Heart left ventricle (tissue), 16 donors: ENCODE data around the gene RABEP1. TPM values are rescaled to one million over a fixed set of nuclear protein-coding genes. Genes with fewer than 3 reads are reported as not detected.
"Not testable (repeated sequence)": the region's sequence is repeated elsewhere in the genome, so short reads cannot be mapped to it uniquely, and the experiment has no call there.

Experiments
- ATAC-seq, 4 donors: fragments of 200-7000 bp; cut with Tn5 transposase; one replicate each; pipeline ENCODE4 v1.9.1; 2020 to 2022; ENCODE audit warnings: moderate library complexity in 4 of 4, mild to moderate bottlenecking in 3 of 4, moderate number of reproducible peaks in 1 of 4
- DNase-seq, 5 donors: peaks; one replicate each; pipeline ENCODE4 v3.0.0-alpha.2; 2020
- H3K27ac ChIP-seq, 12 donors: fragments of 200-600 bp; sonication (generic) in 4 of 12; one replicate each; pipeline versions ENCODE4 v1.5.0 to v1.8.0; 2016 to 2022; ENCODE audit warnings: mild to moderate bottlenecking in 2 of 12
- H3K27me3 ChIP-seq, 9 donors: fragments of 200-600 bp; sonication (generic) in 2 of 9; one replicate each; pipeline versions ENCODE4 v1.5.1 to v1.8.0; 2016 to 2022; ENCODE audit warnings: mild to moderate bottlenecking in 3 of 9
- H3K36me3 ChIP-seq, 9 donors: fragments of 200-600 bp; sonication (generic) in 2 of 9; one replicate each; pipeline versions ENCODE4 v1.5.0 to v1.8.0; 2018 to 2022; ENCODE audit warnings: mild to moderate bottlenecking in 2 of 9
- H3K4me1 ChIP-seq, 12 donors: fragments of 200-600 bp; sonication (generic) in 4 of 12; one replicate each; pipeline versions ENCODE4 v1.5.0 to v1.8.0; 2016 to 2022; ENCODE audit warnings: mild to moderate bottlenecking in 3 of 12
- H3K4me3 ChIP-seq, 12 donors: fragments of 200-600 bp; sonication (generic) in 4 of 12; one replicate each; pipeline versions ENCODE4 v1.5.0 to v1.8.0; 2017 to 2022; ENCODE audit warnings: mild to moderate bottlenecking in 9 of 12, moderate library complexity in 4 of 12
- H3K9me3 ChIP-seq, 12 donors: fragments of 200-600 bp; sonication (generic) in 4 of 12; one replicate each; pipeline versions ENCODE4 v1.5.0 to v1.8.0; 2016 to 2022; ENCODE audit warnings: mild to moderate bottlenecking in 1 of 12
- CTCF ChIP-seq, 12 donors: fragments of 200-600 bp; sonication (generic) in 4 of 12; IDR thresholded peaks; one replicate each; pipeline versions ENCODE4 v1.5.0 to v1.8.0; 2018 to 2022; ENCODE audit warnings: antibody characterized with exemption in 12 of 12, mild to moderate bottlenecking in 5 of 12
- POLR2A ChIP-seq, 2 donors: fragments of 450-650 bp; IDR thresholded peaks; one replicate each; pipeline ENCODE4 v1.6.1; 2017; ENCODE audit warnings: antibody characterized with exemption in 2 of 2, mild to moderate bottlenecking in 2 of 2, moderate library complexity in 2 of 2
- WGBS, 4 donors: extraction: QIAGEN DNeasy Blood & Tissue Kit in 2 of 4; methylation state at CpG; one replicate each; pipeline versions ENCODE4 v1.1.5 to v1.1.7; 2013 to 2018; 5-methylcytosine and 5-hydroxymethylcytosine counted together
- intact Hi-C, 10 donors: fragments of 100-400 bp; cut with DNase I; formaldehyde crosslinking; loops; one replicate each; pipeline versions ENCODE4 v1.11.1 to v1.14.2; 2022
- polyA plus RNA-seq, 2 donors: library from polyadenylated mRNA; stranded (reverse); fragments of 200-250 nt; gene quantifications; one replicate each; pipeline ENCODE4 v1.2.3, GENCODE V29; 2013
- total RNA-seq, 9 donors: library from RNA; depleted of rRNA in 2 of 9; stranded (reverse); fragments of >200 nt in 2 of 9; fragmentation: NEBNext Ultra II Directional in 3 of 9; extraction: Animal tissue kit (Norgen Biotek cat#: 25700) in 3 of 9; gene quantifications; one replicate each; pipeline versions ENCODE4 v1.1.0 to v1.2.4, GENCODE V29; 2016 to 2023
- donor health status: ischemic (EF 13 %, LVEDD 7.1; RV severe dilation, severe dysfunction).
- donor health status: healthy with polysubstance abuse.
- donor health status: DM: no; HTN: yes; CAD: no.
- donor health status: DM: no; HTN: no; CAD: no.
- donor health status: ischemic (EF 25% LVEDD 6.9; RV normal size, moderate dysfunction).
- donor health status: ischemic (EF 25% LVEDD 5.7; RV mildly dilated, moderate dysfunction).
- donor health status: healthy.
- donor health status: DM: yes; HTN: yes; CAD: no.
- donor health status: ischemic (EF 35%, LVEDD 5.7; RV mildly dilated, moderate dysfunction).
- donor health status: nonischemic (EF 11% LVEDD 7.7; RV severe dilation, severe dysfunction).
- donor health status: DM: yes; HTN: yes; CAD: no.
- donor health status: PGD.
- donor health status: ischemic (EF 29% LVEDD 5.4; RV normal size, mild dysfunction).
- donor health status: nonischemic (EF 23%, LVEDD 6.1; RV moderate dilation, normal function).

RABEP1 gene
- total and polyA plus RNA-seq, 11 donors, result 23.5 to 70.4 (median 52.0) TPM

- no peak for TF ChIP-seq CTCF (IDR thresholded peaks at IDR 0.05)
- TF ChIP-seq POLR2A (IDR thresholded peaks at IDR 0.05), result no peak
- no peaks in the 10 kb centered on the region for H3K9me3 ChIP-seq
- DNase-seq (no peak), ATAC-seq (no peak)
- H3K27ac ChIP-seq, result peak overlapping the region in 1 of 12 donors; percentile 55
- no peak overlapping the region for H3K4me3 ChIP-seq
- H3K27me3 ChIP-seq, result no peaks in the 10 kb centered on the region
- H3K4me1 ChIP-seq, result peaks cover 0 to 30% (median under 1%) of the 10 kb centered on the region in 12 donors
- intact Hi-C loops, result loop anchor here in 1 of 10 donors (5.0 kb wide), 1 partner anchor 40 kb away; no protein-coding TSS in a partner anchor
- peaks cover 0 to 6% (median 0%) of the 10 kb centered on the region in 9 donors for H3K36me3 ChIP-seq
- 79 to 90% (median 83%) methylated on average over 3 of the region's 3 CpGs for WGBS, 4 donors
Observed at GRCh38 chr17:5236938-5237540, 45.0 kb upstream of the RABEP1 start.

GRCh38 chr17:5237541-5238016 lies 44.5 kb upstream of the RABEP1 start:
- Histone ChIP-seq H3K27me3 (no peaks in the 10 kb centered on the region), H3K4me3 (no peak overlapping the region), H3K9me3 (no peaks in the 10 kb centered on the region), H3K27ac (peak overlapping the region in 1 of 12 donors; percentile 55), H3K36me3 (peaks cover 0 to 6% (median 0%) of the 10 kb centered on the region in 9 donors), H3K4me1 (peaks cover 0 to 29% (median 3%) of the 10 kb centered on the region in 12 donors)
- DNase-seq (peak in 4 of 5 donors; percentile 36 to 51 (median 36)), ATAC-seq (peak in 3 of 4 donors; percentile 47 to 60 (median 51))
- WGBS, 4 donors, result 33 to 49% (median 37%) methylated on average over 6 of the region's 6 CpGs
- TF ChIP-seq POLR2A (IDR thresholded peaks at IDR 0.05), result no peak
- TF ChIP-seq CTCF (IDR thresholded peaks at IDR 0.05), result peak; percentile 28 to 73 (median 44)
- intact Hi-C loops, result loop anchor here in 1 of 10 donors (5.0 kb wide), 1 partner anchor 40 kb away; no protein-coding TSS in a partner anchor

- intact Hi-C loops, result loop anchor here in 1 of 10 donors (5.0 kb wide), 1 partner anchor 41 kb away; no protein-coding TSS in a partner anchor
- H3K27me3 ChIP-seq, result no peaks in the 10 kb centered on the region
- 71 to 79% (median 72%) methylated on average over 4 of the region's 4 CpGs for WGBS, 4 donors
- TF ChIP-seq POLR2A (IDR thresholded peaks at IDR 0.05), result no peak
- TF ChIP-seq CTCF (IDR thresholded peaks at IDR 0.05), result no peak
- H3K36me3 ChIP-seq, result peaks cover 0 to 6% (median 0%) of the 10 kb centered on the region in 9 donors
- no peaks in the 10 kb centered on the region for H3K9me3 ChIP-seq
- DNase-seq, result no peak
- no peak overlapping the region for H3K27ac ChIP-seq
- peaks cover 0 to 29% (median 8%) of the 10 kb centered on the region in 12 donors for H3K4me1 ChIP-seq
- no peak overlapping the region for H3K4me3 ChIP-seq
- no peak for ATAC-seq
Observed at GRCh38 chr17:5238333-5238732, 43.8 kb upstream of the RABEP1 start.

GRCh38 chr17:5239769-5240168 lies 42.3 kb upstream of the RABEP1 start:
- not testable (repeated sequence) for H3K36me3 ChIP-seq, DNase-seq, ATAC-seq, H3K27ac ChIP-seq, H3K9me3 ChIP-seq, H3K27me3 ChIP-seq, H3K4me3 ChIP-seq
- WGBS, 4 donors, result 83 to 90% (median 86%) methylated on average over 5 to 7 of the region's 7 CpGs
- intact Hi-C loops, result loop anchor here in 1 of 10 donors (5.0 kb wide), 1 partner anchor 42 kb away; no protein-coding TSS in a partner anchor
- H3K4me1 ChIP-seq, result peaks cover 0 to 26% (median 8%) of the 10 kb centered on the region in 12 donors
